Brain microvascular endothelial cell (primary cell): ENCODE results near the gene CFAP161.

Experiments
- DNase-seq: peaks from one replicate; pipeline ENCODE4 v3.0.0-alpha.2; 2020
- H3K27ac ChIP-seq: fragments of 250-450 bp; sonication (Bioruptor Pico); 2 replicates; pipeline ENCODE4 v1.5.1; 2020; ENCODE audit warnings: mild to moderate bottlenecking, moderate library complexity
- H3K27me3 ChIP-seq: fragments of 250-450 bp; sonication (Bioruptor Pico); replicated peaks from 2 replicates; pipeline ENCODE4 v1.5.1; 2020; ENCODE audit warnings: mild to moderate bottlenecking
- H3K36me3 ChIP-seq: fragments of 250-450 bp; sonication (Bioruptor Pico); replicated peaks from 2 replicates; pipeline ENCODE4 v1.5.1; 2020; ENCODE audit warnings: mild to moderate bottlenecking
- H3K4me3 ChIP-seq: 2 replicates; pipeline ENCODE4 v1.5.1; 2011; ENCODE audit warnings: low read depth, mild to moderate bottlenecking, control low read depth, low read length, moderate library complexity
- in situ Hi-C: cut with HindIII; loops from 2 replicates; pipeline ENCODE4 v1.10.0; 2017; ENCODE audit warnings: low sequenced_read_pairs, low pct_ligation_motif_present
- TF ChIP-seq, protein P1 (sequence below): IDR thresholded peaks from 2 replicates; pipeline ENCODE4 v1.5.1; 2011; ENCODE audit warnings: low read depth, mild to moderate bottlenecking, moderate library complexity, low read length, control low read depth, inconsistent platforms; ENCODE audit errors: missing control alignments

The CFAP161 gene

DNA sequence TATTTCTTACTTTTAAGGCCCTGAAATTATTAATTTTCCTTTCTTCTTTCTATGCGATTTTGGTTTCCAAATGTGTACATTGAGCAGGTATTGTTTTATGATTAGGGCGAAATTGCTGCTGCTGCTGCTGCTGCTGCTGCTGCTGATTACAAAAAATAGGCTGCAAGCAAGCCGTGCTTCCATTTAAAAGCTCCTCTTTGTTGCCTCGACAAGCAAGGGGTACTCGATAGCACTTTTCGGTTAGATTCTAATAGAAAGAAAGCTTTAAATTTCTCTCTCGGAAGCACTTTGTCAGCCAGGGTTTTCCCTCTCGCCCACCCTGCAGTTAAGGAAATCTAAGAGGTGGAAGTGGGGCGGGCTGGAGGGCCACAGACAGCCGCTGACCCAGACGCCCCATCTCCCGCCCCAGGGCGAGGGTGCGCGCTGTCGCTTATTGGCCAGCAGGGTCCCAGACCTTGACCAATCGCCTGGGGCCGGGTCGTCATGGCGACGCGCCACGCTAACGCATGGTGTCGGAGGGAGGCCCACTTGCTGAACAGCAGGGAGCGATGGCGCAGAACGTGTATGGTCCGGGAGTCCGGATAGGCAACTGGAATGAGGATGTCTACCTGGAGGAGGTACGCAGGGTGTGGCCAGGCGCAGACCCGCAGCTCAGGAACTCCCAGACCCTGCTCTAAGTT is at the start of gene CFAP161:
Gene CFAP161, plus strand, starts transcription at position 489 of the 680 bp plus-strand sequence. Its CDS starts 60 bp downstream, at position 549.
- peak; percentile 38 for DNase-seq
- no peaks in the 10 kb centered on the region for H3K36me3 ChIP-seq
- in situ Hi-C loops: no loop called here
- H3K27me3 ChIP-seq: peaks cover 2% of the 10 kb centered on the region
- no peak within 1 kb of the TSS for H3K27ac ChIP-seq
- H3K4me3 ChIP-seq: peak within 1 kb of the TSS; percentile 40
- TF ChIP-seq, protein P1, sequence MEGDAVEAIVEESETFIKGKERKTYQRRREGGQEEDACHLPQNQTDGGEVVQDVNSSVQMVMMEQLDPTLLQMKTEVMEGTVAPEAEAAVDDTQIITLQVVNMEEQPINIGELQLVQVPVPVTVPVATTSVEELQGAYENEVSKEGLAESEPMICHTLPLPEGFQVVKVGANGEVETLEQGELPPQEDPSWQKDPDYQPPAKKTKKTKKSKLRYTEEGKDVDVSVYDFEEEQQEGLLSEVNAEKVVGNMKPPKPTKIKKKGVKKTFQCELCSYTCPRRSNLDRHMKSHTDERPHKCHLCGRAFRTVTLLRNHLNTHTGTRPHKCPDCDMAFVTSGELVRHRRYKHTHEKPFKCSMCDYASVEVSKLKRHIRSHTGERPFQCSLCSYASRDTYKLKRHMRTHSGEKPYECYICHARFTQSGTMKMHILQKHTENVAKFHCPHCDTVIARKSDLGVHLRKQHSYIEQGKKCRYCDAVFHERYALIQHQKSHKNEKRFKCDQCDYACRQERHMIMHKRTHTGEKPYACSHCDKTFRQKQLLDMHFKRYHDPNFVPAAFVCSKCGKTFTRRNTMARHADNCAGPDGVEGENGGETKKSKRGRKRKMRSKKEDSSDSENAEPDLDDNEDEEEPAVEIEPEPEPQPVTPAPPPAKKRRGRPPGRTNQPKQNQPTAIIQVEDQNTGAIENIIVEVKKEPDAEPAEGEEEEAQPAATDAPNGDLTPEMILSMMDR: no peak

- no peaks in the 10 kb centered on the region for H3K27me3 ChIP-seq
- H3K36me3 ChIP-seq: no peaks in the 10 kb centered on the region
- H3K27ac ChIP-seq: no peak overlapping the region
- H3K4me3 ChIP-seq: no peak overlapping the region
- TF ChIP-seq, protein P1: no peak
- no peak for DNase-seq
- in situ Hi-C loops: no loop called here
Observed at GRCh38 chr15:81084716-81085115, 49.4 kb upstream of the CFAP161 start.

DNA sequence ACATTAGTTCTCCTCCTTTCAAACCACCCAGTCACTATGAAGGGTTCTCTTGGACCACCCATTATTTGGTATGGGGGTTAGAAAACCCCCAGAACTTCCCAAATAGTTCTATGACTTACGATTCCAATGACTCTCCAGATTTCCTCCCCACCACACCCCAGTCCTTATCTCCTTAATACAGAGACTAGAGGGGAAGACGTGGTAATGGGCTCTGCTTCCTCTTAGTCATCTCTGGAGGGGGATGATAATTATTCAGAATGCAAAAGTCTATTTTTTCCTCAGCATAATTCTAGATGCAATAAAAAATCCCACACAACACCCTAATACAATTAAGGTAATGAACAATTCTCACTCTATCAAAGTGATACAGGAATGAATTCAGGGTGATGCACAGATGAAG is 48.9 kb upstream of the CFAP161 start:
- no peaks in the 10 kb centered on the region for H3K27me3 ChIP-seq
- no peak overlapping the region for H3K27ac ChIP-seq
- no peaks in the 10 kb centered on the region for H3K36me3 ChIP-seq
- TF ChIP-seq, protein P1: no peak
- in situ Hi-C loops: no loop called here
- no peak overlapping the region for H3K4me3 ChIP-seq
- no peak for DNase-seq

GRCh38 chr15:81085898-81086297 is 48.2 kb upstream of the CFAP161 start:
- Histone ChIP-seq H3K27me3 (no peaks in the 10 kb centered on the region), H3K27ac (no peak overlapping the region), H3K4me3 (no peak overlapping the region), H3K36me3 (no peaks in the 10 kb centered on the region)
- TF ChIP-seq, protein P1: no peak
- no peak for DNase-seq
- in situ Hi-C loops: no loop called here

DNA sequence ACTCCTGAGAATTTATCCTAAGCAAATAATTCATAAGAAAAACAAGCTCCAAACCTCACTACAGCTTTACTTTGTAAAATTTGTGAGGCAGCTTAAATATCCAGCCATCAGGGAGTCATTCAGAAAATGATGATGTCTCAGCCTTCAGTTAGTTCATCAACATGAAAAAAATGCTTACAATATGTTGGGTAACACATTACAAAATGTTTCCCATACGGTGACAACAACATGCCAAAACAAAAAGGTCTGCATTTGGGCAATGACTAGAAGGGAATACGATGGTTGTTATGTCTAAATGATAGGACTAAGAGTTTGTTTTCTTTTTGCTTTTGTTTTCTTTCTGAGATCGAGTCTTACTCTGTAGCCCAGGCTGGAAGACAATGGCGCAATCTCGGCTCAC is 47.0 kb upstream of the CFAP161 start:
- no peaks in the 10 kb centered on the region for H3K27me3 ChIP-seq
- H3K36me3 ChIP-seq: no peaks in the 10 kb centered on the region
- no peak overlapping the region for H3K4me3 ChIP-seq
- DNase-seq: no peak
- TF ChIP-seq, protein P1: no peak
- no peak overlapping the region for H3K27ac ChIP-seq
- in situ Hi-C loops: no loop called here

GRCh38 chr15:81087694-81088093 is 46.4 kb upstream of the CFAP161 start:
- Histone ChIP-seq H3K27ac (no peak overlapping the region), H3K27me3 (no peaks in the 10 kb centered on the region), H3K36me3 (no peaks in the 10 kb centered on the region), H3K4me3 (no peak overlapping the region)
- no peak for DNase-seq
- TF ChIP-seq, protein P1: no peak
- in situ Hi-C loops: no loop called here
